HG03139 (cell line): ENCODE measurements around the gene MUC4.
"Not testable (repeated sequence)": the region's sequence is repeated elsewhere in the genome, so short reads cannot be mapped to it uniquely, and the experiment has no call there.

Experiments used
- ATAC-seq: cut with Tn5 transposase; IDR thresholded peaks from one replicate; pipeline ENCODE4 v1.9.1; 2021; ENCODE audit not compliant: unreplicated experiment

MUC4 gene

GRCh38 chr3:195761567-195762248, 50.0 kb downstream of the MUC4 start:
- no peak for ATAC-seq

GRCh38 chr3:195761123-195761566, 50.6 kb downstream of the MUC4 start:
- no peak for ATAC-seq

- no peak for ATAC-seq
These were observed 51.2 kb downstream of the MUC4 start for GRCh38 chr3:195760345-195761122.

GRCh38 chr3:195758721-195759353, 52.9 kb downstream of the MUC4 start:
- no peak for ATAC-seq

GRCh38 chr3:195757827-195758226, 53.9 kb downstream of the MUC4 start:
- ATAC-seq: no peak

GRCh38 chr3:195757438-195757770, 54.3 kb downstream of the MUC4 start:
- no peak for ATAC-seq

- ATAC-seq: no peak
These were observed 55.7 kb downstream of the MUC4 start for GRCh38 chr3:195755791-195756676.

- no peak for ATAC-seq
These were observed 56.3 kb downstream of the MUC4 start for GRCh38 chr3:195755391-195755790.

- no peak for ATAC-seq
These were observed 56.8 kb downstream of the MUC4 start for GRCh38 chr3:195754906-195755305.

- no peak for ATAC-seq
These were observed 57.6 kb downstream of the MUC4 start for GRCh38 chr3:195754141-195754540.

GRCh38 chr3:195753581-195753980, 58.1 kb downstream of the MUC4 start:
- ATAC-seq: no peak

GRCh38 chr3:195752546-195753331, 59.0 kb downstream of the MUC4 start:
- no peak for ATAC-seq

- ATAC-seq: no peak
These were observed 59.7 kb downstream of the MUC4 start for GRCh38 chr3:195752066-195752465.

GRCh38 chr3:195751560-195751959, 60.2 kb downstream of the MUC4 start:
- ATAC-seq: no peak

- no peak for ATAC-seq
These were observed 60.8 kb downstream of the MUC4 start for GRCh38 chr3:195750797-195751520.

- not testable (repeated sequence) for ATAC-seq
These were observed 62.6 kb downstream of the MUC4 start for GRCh38 chr3:195749101-195749500.

- ATAC-seq: no peak
These were observed 63.1 kb downstream of the MUC4 start for GRCh38 chr3:195748661-195749060.

- no peak for ATAC-seq
These were observed 65.0 kb downstream of the MUC4 start for GRCh38 chr3:195746751-195747150.

GRCh38 chr3:195746346-195746745, 65.4 kb downstream of the MUC4 start:
- ATAC-seq: no peak

- no peak for ATAC-seq
These were observed 67.3 kb downstream of the MUC4 start for GRCh38 chr3:195744437-195744836.
